RKO (cell line): ENCODE results near the gene ZNF48.

ENCODE experiments used
- DNase-seq: peaks from one replicate; pipeline ENCODE4 v3.0.0-alpha.2; 2016; ENCODE audit warnings: low spot score

ZNF48 gene

GRCh38 chr16:30444231-30445148 lies 49.3 kb downstream of the ZNF48 start:
- DNase-seq: no peak

- DNase-seq: peak; percentile 78
Measured at GRCh38 chr16:30445149-30445407, 49.9 kb downstream of the ZNF48 start.

GRCh38 chr16:30445408-30446202 lies 50.4 kb downstream of the ZNF48 start, which contains the start of gene SEPHS2:
SEPHS2 (minus strand) TSS chr16:30445874; CDS start chr16:30445727, 147 bp downstream.
- DNase-seq: peak; percentile 98

- no peak for DNase-seq
Measured at GRCh38 chr16:30446203-30446595, 51.0 kb downstream of the ZNF48 start.

GRCh38 chr16:30447512-30448226 lies 52.4 kb downstream of the ZNF48 start:
- DNase-seq: no peak

GRCh38 chr16:30449116-30449435 lies 53.9 kb downstream of the ZNF48 start:
- DNase-seq: no peak
